Small intestine (tissue), 7 donors: ENCODE results near the gene WDR6. TPM values are rescaled to one million over a fixed set of nuclear protein-coding genes. Genes with fewer than 3 reads are reported as not detected.

Source experiments
- DNase-seq, 2 donors: peaks; one replicate each; pipeline versions ENCODE4 v3.0.0 to v3.0.0-alpha.2; 2013
- FAIRE-seq: peaks from 2 replicates; lab custom pipeline; 2012; peaks lifted over from hg19 to GRCh38; lab: Jason Lieb, UNC
- H3K27ac ChIP-seq, 3 donors: one replicate each; pipeline ENCODE4 v1.5.1; 2013; ENCODE audit warnings: low read length in 2 of 3, mild to moderate bottlenecking in 2 of 3, control low read depth in 1 of 3, inconsistent platforms in 1 of 3, low read depth in 1 of 3, moderate library complexity in 1 of 3
- H3K27me3 ChIP-seq, 3 donors: one replicate each; pipeline ENCODE4 v1.6.1; 2013; ENCODE audit warnings: low read length in 3 of 3, inconsistent platforms in 1 of 3; ENCODE audit not compliant: control insufficient read depth in 3 of 3, insufficient read depth in 3 of 3
- H3K36me3 ChIP-seq, 3 donors: one replicate each; pipeline ENCODE4 v1.6.1; 2013; ENCODE audit warnings: low read length in 3 of 3, inconsistent platforms in 1 of 3, low read depth in 1 of 3, mild to moderate bottlenecking in 1 of 3, moderate library complexity in 1 of 3; ENCODE audit not compliant: control insufficient read depth in 3 of 3, insufficient read depth in 2 of 3
- H3K4me1 ChIP-seq, 3 donors: one replicate each; pipeline ENCODE4 v1.6.1; 2013; ENCODE audit warnings: low read length in 2 of 3, inconsistent platforms in 1 of 3, low read depth in 1 of 3, mild to moderate bottlenecking in 1 of 3, moderate library complexity in 1 of 3; ENCODE audit not compliant: control insufficient read depth in 3 of 3, insufficient read depth in 2 of 3
- H3K4me3 ChIP-seq, 3 donors: one replicate each; pipeline ENCODE4 v1.5.1; 2013; ENCODE audit warnings: low read length in 3 of 3, control low read depth in 1 of 3, inconsistent platforms in 1 of 3, low read depth in 1 of 3, mild to moderate bottlenecking in 1 of 3, moderate library complexity in 1 of 3
- H3K9me3 ChIP-seq, 2 donors: one replicate each; pipeline ENCODE4 v1.6.1; 2013; ENCODE audit warnings: low read depth in 1 of 2, low read length in 1 of 2; ENCODE audit not compliant: control insufficient read depth in 2 of 2, insufficient read depth in 1 of 2
- WGBS, 3 donors: extraction: QIAGEN DNeasy Blood & Tissue Kit; methylation state at CpG; one replicate each; pipeline ENCODE4 v1.1.7; 2013; 5-methylcytosine and 5-hydroxymethylcytosine counted together
- polyA plus RNA-seq, 4 donors: library from polyadenylated mRNA; stranded (reverse) in 3 of 4; unstranded in 1 of 4; fragments of 200-250 nt in 3 of 4; fragments of 120-200 nt in 1 of 4; gene quantifications; one replicate each; pipeline versions ENCODE4 v1.2.1 to v1.2.3, GENCODE V29; 2013
- donor health status: healthy with polysubstance abuse.
- donor health status: control.
- donor health status: control.
- donor health status: Bipolar disorder and iron deficiency.
- donor health status: healthy.

WDR6 gene
- polyA plus RNA-seq, 4 donors = 98.5 to 174 (median 146) TPM

DNA sequence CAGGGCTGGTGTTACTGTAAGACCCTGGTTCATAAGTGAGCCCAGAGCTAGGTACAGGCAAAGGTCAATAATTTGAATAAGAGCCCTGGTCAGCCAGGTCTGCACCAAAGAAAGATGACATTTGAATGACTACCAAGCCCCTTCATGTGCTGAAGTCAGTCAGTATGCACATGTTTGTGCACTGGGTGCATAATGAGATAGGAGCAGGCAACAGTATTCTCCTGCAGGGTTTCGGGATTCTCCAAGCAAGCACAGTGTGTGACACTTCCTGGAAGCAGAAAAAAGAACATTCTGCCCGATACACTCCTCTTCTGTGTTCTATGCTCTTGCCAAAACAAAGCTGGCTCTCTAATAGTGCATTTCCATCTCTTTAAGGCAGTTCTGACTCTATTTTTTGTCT, 27.5 kb downstream of the WDR6 start:
- FAIRE-seq = no peak
- Histone ChIP-seq H3K27ac (no peak overlapping the region), H3K4me1 (no peaks in the 10 kb centered on the region), H3K9me3 (no peaks in the 10 kb centered on the region), H3K4me3 (no peak overlapping the region), H3K27me3 (no peaks in the 10 kb centered on the region), H3K36me3 (peaks cover 0 to 80% (median 22%) of the 10 kb centered on the region in 3 donors)
- 90 to 100% (median 97%) methylated on average over 2 of the region's 2 CpGs for WGBS, 3 donors
- DNase-seq = no peak

DNA sequence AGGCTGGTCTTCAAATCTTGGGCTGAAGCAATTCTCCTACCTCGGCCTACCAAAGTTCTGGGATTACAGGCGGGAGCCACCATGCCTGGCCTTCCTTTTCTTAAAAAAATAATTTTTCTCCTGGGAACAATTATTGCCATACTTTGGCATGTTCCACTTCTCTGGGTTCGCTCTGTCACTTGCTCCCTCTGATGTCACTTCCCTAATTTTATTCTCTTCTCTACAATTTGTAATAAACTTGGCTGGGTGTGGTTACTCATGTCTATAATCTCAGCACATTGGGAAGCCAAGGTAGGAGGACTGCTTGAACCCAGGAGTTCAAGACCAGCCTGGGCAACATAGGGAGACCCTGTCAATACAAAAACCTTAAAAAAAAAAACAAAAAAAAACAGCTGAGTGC, 28.1 kb downstream of the WDR6 start:
- no peak for DNase-seq
- Histone ChIP-seq H3K27me3 (no peaks in the 10 kb centered on the region), H3K4me1 (no peaks in the 10 kb centered on the region), H3K4me3 (no peak overlapping the region), H3K9me3 (no peaks in the 10 kb centered on the region), H3K27ac (no peak overlapping the region), H3K36me3 (peaks cover 0 to 80% (median 25%) of the 10 kb centered on the region in 3 donors)
- FAIRE-seq = no peak
- WGBS, 3 donors = 91 to 98% (median 93%) methylated on average over 3 of the region's 3 CpGs

- DNase-seq (no peak), FAIRE-seq (no peak)
- WGBS, 3 donors = 85 to 96% (median 95%) methylated on average over 1 of the region's 1 CpG
- H3K27ac ChIP-seq = no peak overlapping the region
- H3K9me3 ChIP-seq = no peaks in the 10 kb centered on the region
- peaks cover 12 to 57% (median 31%) of the 10 kb centered on the region in 3 donors for H3K36me3 ChIP-seq
- H3K27me3 ChIP-seq = no peaks in the 10 kb centered on the region
- no peak overlapping the region for H3K4me3 ChIP-seq
- H3K4me1 ChIP-seq = no peaks in the 10 kb centered on the region
Observed at GRCh38 chr3:49053543-49053942, 46.4 kb downstream of the WDR6 start.

- whole genome bisulfite sequencing, 3 donors = 94 to 100% (median 98%) methylated on average over 2 of the region's 2 CpGs
- no peaks in the 10 kb centered on the region for H3K9me3 ChIP-seq
- H3K4me3 ChIP-seq = no peak overlapping the region
- H3K4me1 ChIP-seq = no peaks in the 10 kb centered on the region
- no peak overlapping the region for H3K27ac ChIP-seq
- no peak for FAIRE-seq
- no peak for DNase-seq
- H3K27me3 ChIP-seq = no peaks in the 10 kb centered on the region
- H3K36me3 ChIP-seq = peaks cover 12 to 52% (median 31%) of the 10 kb centered on the region in 3 donors
Observed at GRCh38 chr3:49054344-49054862, 47.2 kb downstream of the WDR6 start.

GRCh38 chr3:49057268-49057667, 50.1 kb downstream of the WDR6 start:
- Histone ChIP-seq H3K4me3 (no peak overlapping the region), H3K27me3 (no peaks in the 10 kb centered on the region), H3K36me3 (peaks cover 11 to 60% (median 27%) of the 10 kb centered on the region in 3 donors), H3K27ac (no peak overlapping the region), H3K9me3 (no peaks in the 10 kb centered on the region), H3K4me1 (no peaks in the 10 kb centered on the region)
- DNase-seq (no peak), FAIRE-seq (no peak)
- WGBS, 3 donors = 95 to 96% (median 96%) methylated on average over 8 to 10 of the region's 10 CpGs

- Histone ChIP-seq H3K36me3 (peaks cover 11 to 60% (median 25%) of the 10 kb centered on the region in 3 donors), H3K4me3 (no peak overlapping the region), H3K27me3 (no peaks in the 10 kb centered on the region), H3K9me3 (no peaks in the 10 kb centered on the region), H3K27ac (no peak overlapping the region), H3K4me1 (no peaks in the 10 kb centered on the region)
- FAIRE-seq (no peak), DNase-seq (no peak)
- WGBS, 3 donors = 89 to 97% (median 96%) methylated on average over 7 of the region's 7 CpGs
Observed at GRCh38 chr3:49058011-49058410, 50.8 kb downstream of the WDR6 start.

Other genes starting within 250 kb of the WDR6 start
- 10 to 100 TPM in 3 of 4 donors, 1 to 10 TPM in 1; 8.9 to 24.1 (median 15.5) TPM for gene PRKAR2A, start 159.5 kb upstream of the WDR6 start, polyA plus RNA-seq
- 100 to 1,000 TPM in 1 of 4 donors, 10 to 100 TPM in 3; 38.3 to 150 (median 76.4) TPM for gene SLC25A20, start 108.5 kb upstream of the WDR6 start, polyA plus RNA-seq
- 10 to 100 TPM; 42.7 to 70.1 (median 47.2) TPM for gene ARIH2, start 88.5 kb upstream of the WDR6 start, polyA plus RNA-seq
- gene P4HTM, start 17.1 kb upstream of the WDR6 start, polyA plus RNA-seq = 10 to 100 TPM; 30.6 to 47.6 (median 39.6) TPM
- gene DALRD3, start 11.2 kb downstream of the WDR6 start, polyA plus RNA-seq = 10 to 100 TPM; 22.0 to 31.4 (median 23.2) TPM
- gene NDUFAF3, start 14.7 kb downstream of the WDR6 start, polyA plus RNA-seq = 10 to 100 TPM; 56.8 to 82.4 (median 72.1) TPM
- gene IMPDH2, start 22.0 kb downstream of the WDR6 start, polyA plus RNA-seq = 100 to 1,000 TPM in 2 of 4 donors, 10 to 100 TPM in 2; 47.2 to 260 (median 141) TPM
- 10 to 100 TPM; 27.9 to 57.8 (median 38.8) TPM for gene QRICH1, start 86.7 kb downstream of the WDR6 start, polyA plus RNA-seq
- 100 to 1,000 TPM; 292 to 425 (median 377) TPM for gene QARS1, start 97.4 kb downstream of the WDR6 start, polyA plus RNA-seq
- gene USP19, start 113.4 kb downstream of the WDR6 start, polyA plus RNA-seq = 10 to 100 TPM; 20.1 to 39.6 (median 24.2) TPM
- 100 to 1,000 TPM; 124 to 598 (median 246) TPM for gene LAMB2, start 125.7 kb downstream of the WDR6 start, polyA plus RNA-seq
- 10 to 100 TPM; 13.0 to 24.2 (median 17.9) TPM for gene CCDC71, start 158.9 kb downstream of the WDR6 start, polyA plus RNA-seq
- 10 to 100 TPM in 2 of 4 donors, 1 to 10 TPM in 2; 6.3 to 58.0 (median 13.8) TPM for gene KLHDC8B, start 164.2 kb downstream of the WDR6 start, polyA plus RNA-seq